Right atrium auricular region (tissue), 2 donors: ENCODE results near the gene SLC7A10. TPM values are rescaled to one million over a fixed set of nuclear protein-coding genes. Genes with fewer than 3 reads are reported as not detected.

Experiments
- DNase-seq: peaks from one replicate; pipeline ENCODE4 v3.0.0-alpha.2; 2019; ENCODE audit warnings: low spot score
- H3K27ac ChIP-seq, 2 donors: fragments of 200-600 bp; sonication (generic); 1 replicate in 1 of 2; 2 replicates in 1 of 2; pipeline ENCODE4 v1.5.1; 2016 to 2019
- H3K27me3 ChIP-seq, 2 donors: fragments of 200-600 bp; sonication (generic); one replicate each; pipeline versions ENCODE4 v1.5.1 to v1.6.0; 2017 to 2019
- H3K36me3 ChIP-seq: fragments of 200-600 bp; sonication (generic); one replicate; pipeline ENCODE4 v1.5.1; 2016
- H3K4me1 ChIP-seq, 2 donors: fragments of 200-600 bp; sonication (generic); one replicate each; pipeline versions ENCODE4 v1.5.1 to v1.6.0; 2017 to 2019
- H3K4me3 ChIP-seq, 2 donors: fragments of 200-600 bp; sonication (generic); 1 replicate in 1 of 2; 2 replicates in 1 of 2; pipeline ENCODE4 v1.5.1; 2017 to 2019; ENCODE audit warnings: mild to moderate bottlenecking in 1 of 2, moderate library complexity in 1 of 2
- H3K9me3 ChIP-seq, 2 donors: fragments of 200-600 bp; sonication (generic); one replicate each; pipeline ENCODE4 v1.5.1; 2019
- total RNA-seq, 2 donors: library from RNA; depleted of rRNA; stranded (reverse); fragments of >200 nt; gene quantifications; one replicate each; pipeline ENCODE4 v1.1.0, GENCODE V29; 2016
- TF ChIP-seq, protein P1 (sequence below), 2 donors: fragments of 200-600 bp; sonication (generic); IDR thresholded peaks; one replicate each; pipeline ENCODE4 v1.5.1; 2019; ENCODE audit warnings: antibody characterized with exemption in 2 of 2

SLC7A10 gene
- total RNA-seq, 2 donors from 2014 or later, result 0.79 TPM; not detected in 1

DNA sequence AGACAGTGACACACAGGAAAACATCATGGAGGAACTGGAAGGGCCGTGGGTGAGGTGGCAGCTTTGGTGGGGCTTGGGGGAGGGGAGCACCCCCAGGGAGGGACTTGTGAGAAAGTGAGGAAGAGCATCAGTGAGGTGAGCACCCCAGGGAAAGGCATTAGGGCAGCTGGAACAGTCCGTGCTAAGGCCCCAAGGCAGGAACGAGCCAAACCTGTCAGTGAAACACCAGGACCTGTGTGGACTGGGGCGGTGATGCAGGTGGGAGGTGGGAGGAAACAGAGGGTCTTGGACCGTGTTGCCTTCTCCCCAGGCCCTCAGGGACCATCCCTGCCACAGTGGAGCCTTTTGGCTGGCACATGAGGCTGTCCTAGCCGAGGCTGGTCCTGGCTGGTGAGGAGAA, 17.3 kb upstream of the SLC7A10 start:
- DNase-seq, result no peak

DNA sequence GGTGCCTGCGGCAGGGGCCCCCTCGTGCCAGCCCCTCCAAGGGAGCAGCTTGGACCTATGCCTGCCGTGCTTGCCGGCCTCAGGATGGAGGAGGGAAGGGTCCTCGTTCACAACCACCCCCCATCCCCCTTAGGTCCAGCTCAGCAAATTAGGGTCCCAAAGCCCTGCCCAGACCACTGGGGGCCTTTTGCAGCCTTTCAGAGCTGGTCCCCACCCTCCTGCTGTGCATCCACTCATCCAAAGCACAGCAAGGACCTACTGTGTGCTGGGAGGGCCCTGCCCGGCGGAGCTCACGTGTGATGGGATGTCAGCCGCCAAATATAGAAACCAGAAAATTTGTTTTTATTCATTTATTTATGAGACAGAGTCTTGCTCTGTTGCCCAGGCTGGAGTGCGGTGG, 16.5 kb upstream of the SLC7A10 start:
- Histone ChIP-seq H3K27ac (no peak overlapping the region), H3K36me3 (no peaks in the 10 kb centered on the region), H3K9me3 (peaks cover 6 to 7% of the 10 kb centered on the region in 2 donors), H3K27me3 (no peaks in the 10 kb centered on the region), H3K4me3 (no peak overlapping the region), H3K4me1 (no peaks in the 10 kb centered on the region)
- no peak for DNase-seq
- TF ChIP-seq, protein P1, sequence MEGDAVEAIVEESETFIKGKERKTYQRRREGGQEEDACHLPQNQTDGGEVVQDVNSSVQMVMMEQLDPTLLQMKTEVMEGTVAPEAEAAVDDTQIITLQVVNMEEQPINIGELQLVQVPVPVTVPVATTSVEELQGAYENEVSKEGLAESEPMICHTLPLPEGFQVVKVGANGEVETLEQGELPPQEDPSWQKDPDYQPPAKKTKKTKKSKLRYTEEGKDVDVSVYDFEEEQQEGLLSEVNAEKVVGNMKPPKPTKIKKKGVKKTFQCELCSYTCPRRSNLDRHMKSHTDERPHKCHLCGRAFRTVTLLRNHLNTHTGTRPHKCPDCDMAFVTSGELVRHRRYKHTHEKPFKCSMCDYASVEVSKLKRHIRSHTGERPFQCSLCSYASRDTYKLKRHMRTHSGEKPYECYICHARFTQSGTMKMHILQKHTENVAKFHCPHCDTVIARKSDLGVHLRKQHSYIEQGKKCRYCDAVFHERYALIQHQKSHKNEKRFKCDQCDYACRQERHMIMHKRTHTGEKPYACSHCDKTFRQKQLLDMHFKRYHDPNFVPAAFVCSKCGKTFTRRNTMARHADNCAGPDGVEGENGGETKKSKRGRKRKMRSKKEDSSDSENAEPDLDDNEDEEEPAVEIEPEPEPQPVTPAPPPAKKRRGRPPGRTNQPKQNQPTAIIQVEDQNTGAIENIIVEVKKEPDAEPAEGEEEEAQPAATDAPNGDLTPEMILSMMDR (IDR thresholded peaks at IDR 0.05), result no peak

More for the DNA sequence above, 17.3 kb upstream of the SLC7A10 start:
- H3K4me1 ChIP-seq, result no peaks in the 10 kb centered on the region
- H3K9me3 ChIP-seq, result peaks cover 6 to 7% of the 10 kb centered on the region in 2 donors
- H3K4me3 ChIP-seq, result no peak overlapping the region
- H3K27ac ChIP-seq, result no peak overlapping the region
- no peaks in the 10 kb centered on the region for H3K36me3 ChIP-seq
- TF ChIP-seq, protein P1 (IDR thresholded peaks at IDR 0.05), result no peak
- H3K27me3 ChIP-seq, result no peaks in the 10 kb centered on the region

DNA sequence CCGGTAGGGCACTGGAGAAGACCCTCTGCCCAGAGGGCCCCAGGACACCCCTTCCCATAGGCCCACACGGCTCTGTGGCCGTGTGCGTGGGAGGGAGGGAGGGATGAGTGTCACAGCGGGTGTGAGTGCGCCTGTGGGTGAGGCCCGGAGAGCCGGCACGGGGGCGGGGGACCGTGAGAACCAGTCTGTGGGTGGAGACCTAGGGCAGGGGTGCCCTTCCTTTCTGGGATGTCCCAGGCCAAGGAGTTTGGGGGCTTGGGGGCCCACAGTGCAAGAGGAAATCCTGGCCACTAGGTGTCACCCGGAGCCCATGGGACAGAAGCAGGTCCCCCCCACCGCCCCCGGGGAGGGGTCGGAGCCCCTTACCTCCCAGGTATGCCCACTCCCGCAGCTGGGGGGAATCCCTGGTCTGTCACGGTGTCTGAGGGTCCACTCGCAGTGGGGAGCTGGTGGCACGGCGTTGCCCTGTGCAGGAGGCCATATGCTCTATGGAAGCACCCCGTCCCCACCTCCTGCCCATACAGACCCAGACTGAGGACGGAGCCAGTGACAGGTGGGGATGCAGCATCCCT, 16.0 kb upstream of the SLC7A10 start:
- Histone ChIP-seq H3K27me3 (no peaks in the 10 kb centered on the region), H3K27ac (no peak overlapping the region), H3K4me3 (no peak overlapping the region), H3K4me1 (no peaks in the 10 kb centered on the region), H3K9me3 (peaks cover 6 to 7% of the 10 kb centered on the region in 2 donors), H3K36me3 (no peaks in the 10 kb centered on the region)
- TF ChIP-seq, protein P1 (IDR thresholded peaks at IDR 0.05), result peak; percentile 31 to 85
- no peak for DNase-seq

DNA sequence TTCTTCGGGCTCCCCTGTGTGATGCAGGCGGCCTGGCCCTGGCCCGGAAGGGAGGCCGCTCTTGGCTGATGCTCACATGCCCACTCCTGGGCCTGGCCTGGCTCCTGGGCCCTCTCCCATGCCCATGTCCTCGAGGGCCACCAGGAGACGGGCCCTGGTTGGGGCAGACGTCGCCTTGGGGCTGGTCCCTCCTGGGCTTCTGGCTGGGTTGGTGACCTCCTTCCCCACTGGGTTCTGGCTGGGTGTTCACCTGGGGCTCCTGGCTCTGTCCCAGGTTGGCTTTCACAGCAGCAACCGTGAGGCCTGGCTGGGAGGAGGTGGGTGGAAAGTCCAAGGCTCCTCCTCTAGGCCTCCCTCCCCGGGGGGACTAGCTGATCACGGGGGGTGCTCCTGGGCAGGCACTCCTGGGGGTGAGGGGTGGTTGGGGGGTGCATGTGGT, 15.5 kb upstream of the SLC7A10 start:
- Histone ChIP-seq H3K36me3 (no peaks in the 10 kb centered on the region), H3K4me1 (no peaks in the 10 kb centered on the region), H3K27ac (no peak overlapping the region), H3K9me3 (peaks cover 6 to 7% of the 10 kb centered on the region in 2 donors), H3K27me3 (no peaks in the 10 kb centered on the region), H3K4me3 (no peak overlapping the region)
- TF ChIP-seq, protein P1 (IDR thresholded peaks at IDR 0.05), result no peak
- DNase-seq, result no peak

DNA sequence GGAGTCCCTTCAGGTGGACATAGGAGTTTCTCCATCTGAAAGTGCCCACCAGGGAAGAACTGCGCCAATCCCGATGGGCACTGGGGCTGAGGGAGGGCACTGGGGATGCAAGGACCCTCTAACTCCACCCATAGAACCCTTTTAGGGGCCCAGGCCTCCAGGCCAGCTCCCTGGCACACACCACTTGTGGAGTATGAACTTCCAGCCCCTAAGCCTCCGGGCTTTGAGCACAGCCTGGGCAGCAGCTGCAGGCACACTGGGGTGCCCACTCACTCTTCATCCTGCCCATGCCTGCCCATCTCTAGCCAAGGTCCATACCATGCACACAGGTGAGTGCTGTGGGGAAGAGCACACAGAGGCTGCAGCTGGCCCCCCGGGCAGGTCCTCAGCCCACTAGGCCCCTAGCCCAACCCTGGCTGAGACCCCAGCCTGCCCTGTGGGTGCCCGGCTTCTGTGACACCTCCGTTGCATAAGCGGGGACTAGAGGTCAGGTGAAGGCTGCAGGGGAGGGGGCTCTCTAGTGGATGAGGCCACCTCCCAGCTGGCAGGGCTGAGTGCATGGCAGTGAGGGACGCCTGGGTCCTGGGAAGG, 14.6 kb upstream of the SLC7A10 start:
- no peak overlapping the region for H3K4me3 ChIP-seq

More for the DNA sequence above, 14.6 kb upstream of the SLC7A10 start:
- no peak for DNase-seq
- no peak overlapping the region for H3K27ac ChIP-seq
- no peaks in the 10 kb centered on the region for H3K27me3 ChIP-seq
- no peaks in the 10 kb centered on the region for H3K4me1 ChIP-seq
- no peaks in the 10 kb centered on the region for H3K36me3 ChIP-seq
- TF ChIP-seq, protein P1 (IDR thresholded peaks at IDR 0.05), result no peak
- no peaks in the 10 kb centered on the region for H3K9me3 ChIP-seq
